CD4-positive, alpha-beta memory T cell (primary cell): Measurements from ENCODE around the gene CIRBP. TPM values are rescaled to one million over a fixed set of nuclear protein-coding genes. Genes with fewer than 3 reads are reported as not detected.

ENCODE experiments used
- CTCF ChIA-PET: fragments of 350-600 bp; sonication (Branson Sonifier 250); formaldehyde crosslinking; loops from one replicate; lab custom pipeline; 2021; ENCODE audit warnings: inconsistent platforms; ENCODE audit not compliant: partially characterized antibody; lab: Charles Lee
- POLR2A ChIA-PET: fragments of 350-600 bp; sonication (Branson Sonifier 250); formaldehyde crosslinking; loops from one replicate; lab custom pipeline; 2021; ENCODE audit not compliant: partially characterized antibody; lab: Charles Lee
- DNase-seq, 5 donors: peaks; one replicate each; pipeline versions ENCODE4 v3.0.0 to v3.0.0-alpha.2; 2020 to 2022; ENCODE audit warnings: mixed read lengths in 1 of 5
- H3K27ac ChIP-seq: one replicate; pipeline ENCODE4 v1.7.0; 2013; ENCODE audit warnings: low read depth, low read length
- H3K27me3 ChIP-seq: 2 replicates; pipeline ENCODE4 v1.7.0; 2013; ENCODE audit warnings: mild to moderate bottlenecking, low read length, moderate library complexity; ENCODE audit not compliant: insufficient read depth
- H3K36me3 ChIP-seq: 2 replicates; pipeline ENCODE4 v1.7.0; 2013; ENCODE audit warnings: mild to moderate bottlenecking, low read length, moderate library complexity; ENCODE audit not compliant: insufficient read depth
- H3K4me1 ChIP-seq: 2 replicates; pipeline ENCODE4 v1.7.0; 2013; ENCODE audit warnings: mild to moderate bottlenecking, low read length, moderate library complexity; ENCODE audit not compliant: insufficient read depth
- H3K4me3 ChIP-seq, 2 donors: one replicate each; pipeline ENCODE4 v1.7.0; 2013; ENCODE audit warnings: low read length in 2 of 2, mild to moderate bottlenecking in 1 of 2
- H3K9me3 ChIP-seq, 2 donors: one replicate each; pipeline ENCODE4 v1.7.0; 2013; ENCODE audit warnings: low read length in 2 of 2, control low read depth in 1 of 2; ENCODE audit not compliant: control insufficient read depth in 1 of 2
- H3K27ac Mint-ChIP-seq, 7 donors: one replicate each; pipeline ENCODE4 v1.8.0; 2020 to 2021; ENCODE audit warnings: mixed read lengths in 7 of 7, mild to moderate bottlenecking in 6 of 7, inconsistent platforms in 3 of 7, moderate library complexity in 3 of 7
- H3K27me3 Mint-ChIP-seq, 2 donors: one replicate each; pipeline ENCODE4 v1.8.0; 2020 to 2021; ENCODE audit warnings: mixed read lengths in 2 of 2
- H3K36me3 Mint-ChIP-seq, 2 donors: one replicate each; pipeline ENCODE4 v1.8.0; 2020 to 2021; ENCODE audit warnings: mixed read lengths in 2 of 2, inconsistent platforms in 1 of 2, mild to moderate bottlenecking in 1 of 2
- H3K4me1 Mint-ChIP-seq, 4 donors: one replicate each; pipeline ENCODE4 v1.8.0; 2020 to 2021; ENCODE audit warnings: mixed read lengths in 4 of 4, mild to moderate bottlenecking in 1 of 4
- H3K4me3 Mint-ChIP-seq, 8 donors: one replicate each; pipeline ENCODE4 v1.8.0; 2020 to 2021; ENCODE audit warnings: mixed read lengths in 8 of 8, mild to moderate bottlenecking in 7 of 8, moderate library complexity in 6 of 8, inconsistent platforms in 3 of 8
- H3K9me3 Mint-ChIP-seq, 8 donors: one replicate each; pipeline ENCODE4 v1.8.0; 2020 to 2021; ENCODE audit warnings: mixed read lengths in 8 of 8, mild to moderate bottlenecking in 5 of 8, inconsistent platforms in 3 of 8, moderate library complexity in 1 of 8
- intact Hi-C: fragments of 100-400 bp; cut with micrococcal nuclease; formaldehyde crosslinking; loops from one replicate; pipeline ENCODE4 v1.15.1; 2023
- polyA plus RNA-seq, 2 donors: library from polyadenylated mRNA; unstranded; fragments of 300-500 nt; fragmentation: Illumina TruSeq; gene quantifications; one replicate each; pipeline ENCODE4 v1.2.3, GENCODE V29; 2021
- total RNA-seq, 2 experiments: library from RNA; stranded (reverse); gene quantifications; one replicate each; pipeline ENCODE4 v1.2.3, GENCODE V29; 2021

The CIRBP gene
- total and polyA plus RNA-seq, 4 experiments from 2014 or later = 160 to 638 (median 416) TPM

- Mint-ChIP-seq H3K36me3 (peaks cover 32 to 50% of the 10 kb centered on the region in 2 donors), H3K9me3 (peaks cover 0 to 25% (median 0%) of the 10 kb centered on the region in 8 donors), H3K27me3 (no peaks in the 10 kb centered on the region), H3K4me3 (peak overlapping the region; percentile 89 to 93 (median 91)), H3K4me1 (peaks cover 37 to 72% (median 55%) of the 10 kb centered on the region in 4 donors), H3K27ac (peak overlapping the region; percentile 89 to 97 (median 93))
- ChIA-PET CTCF (interaction anchor here (3.9 kb wide), 1 partner anchor 28 kb away, joined by 31 read pairs; no protein-coding TSS in a partner anchor), POLR2A (interaction anchor here (0.9 to 5.7 kb wide), 7 partner anchors 11 to 595 kb away, joined by 3 to 74 read pairs (median 5); partner anchors contain the start of gene ATP5F1D)
- DNase-seq = no peak
- Histone ChIP-seq H3K4me1 (peaks cover 83% of the 10 kb centered on the region), H3K27ac (peak overlapping the region; percentile 77), H3K9me3 (no peaks in the 10 kb centered on the region), H3K27me3 (no peaks in the 10 kb centered on the region), H3K36me3 (peaks cover 47% of the 10 kb centered on the region), H3K4me3 (peak overlapping the region in 1 of 2 donors; percentile 100)
- intact Hi-C loops = no loop called here
These were observed 2.6 kb downstream of the CIRBP start for GRCh38 chr19:1271528-1272422.

GRCh38 chr19:1272423-1273262 lies 3.5 kb downstream of the CIRBP start:
- ChIA-PET POLR2A (interaction anchor here (0.6 to 5.7 kb wide), 11 partner anchors 12 to 594 kb away, joined by 3 to 74 read pairs (median 4); partner anchors contain the start of genes ATP5F1D and CNN2), CTCF (interaction anchor here (3.9 kb wide), 1 partner anchor 29 kb away, joined by 31 read pairs; no protein-coding TSS in a partner anchor)
- H3K4me3 Mint-ChIP-seq = peak overlapping the region; percentile 52 to 91 (median 63)
- Histone ChIP-seq H3K4me1 (peaks cover 81% of the 10 kb centered on the region), H3K27ac (no peak overlapping the region), H3K4me3 (no peak overlapping the region), H3K9me3 (no peaks in the 10 kb centered on the region), H3K36me3 (peaks cover 47% of the 10 kb centered on the region), H3K27me3 (no peaks in the 10 kb centered on the region)
- H3K9me3 Mint-ChIP-seq = peaks cover 0 to 26% (median 0%) of the 10 kb centered on the region in 8 donors
- intact Hi-C loops = no loop called here
- peaks cover 35 to 70% (median 53%) of the 10 kb centered on the region in 4 donors for H3K4me1 Mint-ChIP-seq
- H3K36me3 Mint-ChIP-seq = peaks cover 35 to 53% of the 10 kb centered on the region in 2 donors
- H3K27ac Mint-ChIP-seq = peak overlapping the region; percentile 64 to 95 (median 86)
- H3K27me3 Mint-ChIP-seq = no peaks in the 10 kb centered on the region
- DNase-seq = no peak

GRCh38 chr19:1273263-1274041 lies 4.3 kb downstream of the CIRBP start:
- peaks cover 73% of the 10 kb centered on the region for H3K4me1 ChIP-seq
- DNase-seq = no peak
- peaks cover 35 to 58% of the 10 kb centered on the region in 2 donors for H3K36me3 Mint-ChIP-seq
- H3K27ac Mint-ChIP-seq = peak overlapping the region; percentile 77 to 95 (median 87)
- peak overlapping the region; percentile 93 for H3K27ac ChIP-seq
- H3K4me1 Mint-ChIP-seq = peaks cover 35 to 68% (median 48%) of the 10 kb centered on the region in 4 donors
- POLR2A ChIA-PET = interaction anchor here (0.6 to 5.7 kb wide), 9 partner anchors 8 to 375 kb away, joined by 3 to 74 read pairs (median 5); partner anchors contain the start of genes ATP5F1D and CNN2
- no peak overlapping the region for H3K4me3 ChIP-seq
- no peaks in the 10 kb centered on the region for H3K9me3 ChIP-seq
- CTCF ChIA-PET = interaction anchor here (1.1 to 3.9 kb wide), 2 partner anchors 21 to 29 kb away, joined by 3 to 31 read pairs; no protein-coding TSS in a partner anchor
- intact Hi-C loops = no loop called here
- no peaks in the 10 kb centered on the region for H3K27me3 ChIP-seq
- H3K27me3 Mint-ChIP-seq = no peaks in the 10 kb centered on the region
- H3K9me3 Mint-ChIP-seq = peaks cover 0 to 26% (median 0%) of the 10 kb centered on the region in 8 donors
- peaks cover 47% of the 10 kb centered on the region for H3K36me3 ChIP-seq
- peak overlapping the region; percentile 51 to 74 (median 64) for H3K4me3 Mint-ChIP-seq

GRCh38 chr19:1274081-1274851 lies 5.1 kb downstream of the CIRBP start:
- peaks cover 0 to 24% (median 0%) of the 10 kb centered on the region in 8 donors for H3K9me3 Mint-ChIP-seq
- H3K4me1 Mint-ChIP-seq = peaks cover 29 to 62% (median 42%) of the 10 kb centered on the region in 4 donors
- ChIA-PET CTCF (interaction anchor here (1.1 to 3.9 kb wide), 2 partner anchors 22 to 30 kb away, joined by 3 to 31 read pairs; no protein-coding TSS in a partner anchor), POLR2A (interaction anchor here (1.0 to 5.7 kb wide), 10 partner anchors 9 to 248 kb away, joined by 3 to 74 read pairs (median 6); partner anchors contain the start of genes ARHGAP45, ATP5F1D and CNN2)
- H3K4me3 ChIP-seq = no peak overlapping the region
- peaks cover 68% of the 10 kb centered on the region for H3K4me1 ChIP-seq
- H3K27me3 Mint-ChIP-seq = no peaks in the 10 kb centered on the region
- no peaks in the 10 kb centered on the region for H3K9me3 ChIP-seq
- peaks cover 53% of the 10 kb centered on the region for H3K36me3 ChIP-seq
- H3K36me3 Mint-ChIP-seq = peaks cover 35 to 61% of the 10 kb centered on the region in 2 donors
- H3K27me3 ChIP-seq = no peaks in the 10 kb centered on the region
- peak in 1 of 5 donors; percentile 49 for DNase-seq
- H3K4me3 Mint-ChIP-seq = peak overlapping the region; percentile 35 to 74 (median 60)
- intact Hi-C loops = no loop called here
- peak overlapping the region; percentile 77 to 95 (median 84) for H3K27ac Mint-ChIP-seq
- H3K27ac ChIP-seq = peak overlapping the region; percentile 93

- no peaks in the 10 kb centered on the region for H3K9me3 ChIP-seq
- H3K27me3 ChIP-seq = no peaks in the 10 kb centered on the region
- POLR2A ChIA-PET = interaction anchor here (0.5 to 5.7 kb wide), 36 partner anchors 8 to 596 kb away, joined by 3 to 74 read pairs (median 4); partner anchors contain the start of genes ABCA7, ARHGAP45, ATP5F1D and CBARP
- H3K27ac ChIP-seq = peak overlapping the region; percentile 93
- H3K4me3 ChIP-seq = peak overlapping the region in 1 of 2 donors; percentile 87
- DNase-seq = peak in 1 of 5 donors; percentile 39
- H3K4me3 Mint-ChIP-seq = peak overlapping the region in 4 of 8 donors; percentile 52 to 64 (median 62)
- peaks cover 32 to 66% (median 45%) of the 10 kb centered on the region in 4 donors for H3K4me1 Mint-ChIP-seq
- CTCF ChIA-PET = interaction anchor here (1.4 to 3.9 kb wide), 2 partner anchors 30 to 31 kb away, joined by 8 to 31 read pairs; no protein-coding TSS in a partner anchor
- H3K36me3 Mint-ChIP-seq = peaks cover 39 to 64% of the 10 kb centered on the region in 2 donors
- H3K27me3 Mint-ChIP-seq = no peaks in the 10 kb centered on the region
- peaks cover 67% of the 10 kb centered on the region for H3K4me1 ChIP-seq
- peaks cover 55% of the 10 kb centered on the region for H3K36me3 ChIP-seq
- intact Hi-C loops = loop anchor here (1.0 to 5.0 kb wide), 5 partner anchors 82 to 215 kb away; partner anchors contain the start of genes DAZAP1, NDUFS7, PCSK4 and RPS15
- peaks cover 0 to 24% (median 0%) of the 10 kb centered on the region in 8 donors for H3K9me3 Mint-ChIP-seq
- H3K27ac Mint-ChIP-seq = peak overlapping the region in 4 of 7 donors; percentile 76 to 95 (median 82)
These were observed 5.7 kb downstream of the CIRBP start for GRCh38 chr19:1274852-1275259.
